ENCODE measurements around the gene EFNB1.

GRCh38 chrX:68823413-68824151, 5.2 kb upstream of the EFNB1 start:
- no peak for TF ChIP-seq CTCF (IDR thresholded peaks at IDR 0.05)
- TF ChIP-seq POLR2A (IDR thresholded peaks at IDR 0.05), result no peak
